ENCODE results near the gene LTN1.

Gene LTN1

DNA sequence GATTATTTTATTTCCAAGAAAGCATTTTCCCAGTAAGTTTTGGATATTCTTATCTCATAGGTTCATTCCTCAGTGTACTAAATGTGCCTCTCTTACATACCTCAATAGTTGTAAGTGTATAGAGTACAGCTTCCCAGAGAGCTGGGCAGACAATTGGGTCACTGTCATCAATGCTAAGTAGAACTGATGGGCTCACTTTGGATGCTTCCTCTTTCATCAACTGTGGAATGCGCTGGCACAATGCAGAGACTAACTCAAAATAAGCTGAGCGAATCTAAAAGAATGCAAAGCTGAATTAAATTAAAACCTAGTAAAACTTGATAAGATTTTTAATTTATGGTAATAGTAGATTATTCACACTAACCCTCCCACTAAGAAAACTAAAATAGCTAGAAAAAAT lies 21.5 kb downstream of the LTN1 start:
- peaks cover 87% of the 10 kb centered on the region for H3K36me3 Mint-ChIP-seq (ENCODE audit: low read depth)
- intact Hi-C loops (cut with micrococcal nuclease) = loop anchor here (5.0 kb wide), 1 partner anchor 71 kb away; no protein-coding TSS in a partner anchor
- H3K9me3 Mint-ChIP-seq = no peaks in the 10 kb centered on the region
- no peak overlapping the region for H3K27ac Mint-ChIP-seq
- H3K4me3 Mint-ChIP-seq = no peak overlapping the region
- no peaks in the 10 kb centered on the region for H3K27me3 Mint-ChIP-seq
- H3K4me1 Mint-ChIP-seq (ENCODE audit: low read depth) = no peaks in the 10 kb centered on the region

DNA sequence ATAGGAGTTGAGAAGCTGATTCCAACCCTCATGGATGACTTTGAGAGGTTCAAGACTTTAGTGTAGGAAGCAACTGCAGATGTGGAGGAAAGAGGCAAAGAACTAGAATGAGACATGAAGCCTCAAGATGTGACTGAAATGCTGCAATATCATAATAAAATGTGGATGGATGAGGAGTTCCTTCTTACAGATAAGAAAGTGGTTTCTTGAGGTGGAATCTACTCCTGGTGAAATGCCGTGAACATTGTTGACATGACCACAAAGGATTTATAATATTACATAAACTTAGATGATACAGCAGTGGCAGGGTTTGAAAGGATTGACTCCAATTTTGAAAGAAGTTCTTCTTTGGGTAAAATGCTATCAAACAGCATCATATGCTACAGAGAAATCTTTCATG lies 28.8 kb downstream of the LTN1 start:
- Mint-ChIP-seq H3K27me3 (no peaks in the 10 kb centered on the region), H3K4me3 (no peak overlapping the region), H3K27ac (no peak overlapping the region), H3K4me1 (ENCODE audit: low read depth) (no peaks in the 10 kb centered on the region), H3K9me3 (no peaks in the 10 kb centered on the region), H3K36me3 (ENCODE audit: low read depth) (peaks cover 67% of the 10 kb centered on the region)
- intact Hi-C loops (cut with micrococcal nuclease) = no loop called here

DNA sequence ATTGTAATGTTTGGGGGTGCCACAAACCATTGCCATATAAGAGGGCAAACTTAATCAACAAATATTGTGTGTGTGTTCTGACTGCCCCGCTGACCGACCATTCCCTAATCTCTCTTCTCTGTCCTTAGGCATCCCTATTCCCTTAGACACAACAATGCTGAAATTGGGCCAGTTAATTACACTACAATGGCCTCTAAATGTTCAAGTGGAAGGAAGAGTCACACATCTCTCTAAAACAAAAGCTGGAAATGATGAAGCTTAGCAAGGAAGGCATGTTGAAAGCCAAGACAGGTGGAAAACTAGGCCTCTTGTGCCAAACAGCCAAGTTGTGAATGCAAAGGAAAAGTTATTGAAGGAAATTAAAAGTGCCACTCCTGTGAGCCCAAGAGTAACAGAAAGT lies 30.2 kb downstream of the LTN1 start:
- Mint-ChIP-seq H3K9me3 (no peaks in the 10 kb centered on the region), H3K4me1 (ENCODE audit: low read depth) (no peaks in the 10 kb centered on the region), H3K4me3 (no peak overlapping the region), H3K27me3 (no peaks in the 10 kb centered on the region), H3K36me3 (ENCODE audit: low read depth) (peaks cover 67% of the 10 kb centered on the region), H3K27ac (no peak overlapping the region)
- intact Hi-C loops (cut with micrococcal nuclease) = no loop called here

DNA sequence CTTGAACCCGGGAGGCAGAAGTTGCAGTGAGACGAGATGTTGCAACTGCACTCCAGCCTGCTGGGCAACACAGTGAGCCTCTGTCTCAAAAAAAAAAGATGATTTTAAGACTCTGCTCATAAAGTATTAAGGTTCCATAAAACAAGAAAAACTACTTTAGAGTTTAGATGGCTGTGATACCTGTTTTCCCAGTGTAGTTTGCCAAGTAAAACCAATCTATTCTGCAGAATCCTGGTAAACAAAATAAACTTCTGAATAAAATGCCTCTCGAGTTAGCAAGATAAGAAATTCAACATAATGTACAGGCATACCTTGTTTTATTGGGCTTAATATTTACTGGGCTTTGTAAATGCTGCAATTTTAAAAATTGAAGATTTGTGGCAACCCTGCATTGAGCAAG lies 30.8 kb downstream of the LTN1 start:
- Mint-ChIP-seq H3K4me3 (no peak overlapping the region), H3K9me3 (no peaks in the 10 kb centered on the region), H3K4me1 (ENCODE audit: low read depth) (no peaks in the 10 kb centered on the region), H3K27me3 (no peaks in the 10 kb centered on the region), H3K27ac (no peak overlapping the region), H3K36me3 (ENCODE audit: low read depth) (peaks cover 67% of the 10 kb centered on the region)
- intact Hi-C loops (cut with micrococcal nuclease) = no loop called here

DNA sequence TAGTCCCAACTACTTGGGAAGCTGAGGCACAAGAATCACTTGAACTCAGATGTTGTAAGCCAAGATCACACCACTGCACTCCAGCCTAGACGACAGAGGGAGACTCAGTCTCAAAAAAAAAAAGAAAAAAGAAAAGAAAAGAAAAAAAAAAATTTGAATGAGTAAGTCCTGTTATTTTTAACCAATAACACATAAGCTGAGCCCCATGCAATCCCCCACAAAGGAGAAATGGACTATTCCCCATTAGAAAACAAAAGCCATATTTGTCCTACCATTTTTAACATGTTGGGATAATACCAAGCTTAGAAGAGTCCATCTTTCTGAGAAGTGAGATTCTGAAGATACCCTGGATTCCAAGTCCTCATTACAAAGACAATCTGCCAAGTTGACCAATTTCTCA lies 32.4 kb downstream of the LTN1 start:
- Mint-ChIP-seq H3K27ac (no peak overlapping the region), H3K9me3 (no peaks in the 10 kb centered on the region), H3K27me3 (no peaks in the 10 kb centered on the region), H3K36me3 (ENCODE audit: low read depth) (peaks cover 70% of the 10 kb centered on the region), H3K4me3 (no peak overlapping the region), H3K4me1 (ENCODE audit: low read depth) (no peaks in the 10 kb centered on the region)
- intact Hi-C loops (cut with micrococcal nuclease) = no loop called here

GRCh38 chr21:28959367-28960099 lies 33.1 kb downstream of the LTN1 start:
- Mint-ChIP-seq H3K4me3 (no peak overlapping the region), H3K27ac (no peak overlapping the region), H3K27me3 (no peaks in the 10 kb centered on the region), H3K4me1 (ENCODE audit: low read depth) (no peaks in the 10 kb centered on the region), H3K9me3 (no peaks in the 10 kb centered on the region), H3K36me3 (ENCODE audit: low read depth) (peaks cover 76% of the 10 kb centered on the region)
- intact Hi-C loops (cut with micrococcal nuclease) = no loop called here

DNA sequence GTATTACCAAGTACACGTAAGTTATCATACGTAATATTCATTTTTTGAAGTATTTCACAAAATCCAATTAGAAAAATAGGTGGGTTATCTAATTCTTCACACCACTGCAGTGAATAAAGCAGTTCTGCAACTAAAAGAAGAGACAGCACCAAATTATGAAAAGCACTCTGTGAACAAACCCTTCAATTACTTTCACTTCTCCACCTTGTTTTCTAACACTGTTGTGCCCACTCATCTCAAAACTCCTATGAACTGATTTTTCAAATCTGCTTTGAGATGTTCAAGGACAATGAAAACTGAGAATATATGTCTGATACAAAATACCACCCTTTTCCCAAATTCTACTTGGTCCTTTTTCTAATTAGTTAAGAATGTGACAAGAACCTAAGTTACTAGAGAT lies 39.4 kb downstream of the LTN1 start:
- H3K4me1 Mint-ChIP-seq (ENCODE audit: low read depth) = peaks cover 5% of the 10 kb centered on the region
- H3K36me3 Mint-ChIP-seq (ENCODE audit: low read depth) = peaks cover 85% of the 10 kb centered on the region

DNA sequence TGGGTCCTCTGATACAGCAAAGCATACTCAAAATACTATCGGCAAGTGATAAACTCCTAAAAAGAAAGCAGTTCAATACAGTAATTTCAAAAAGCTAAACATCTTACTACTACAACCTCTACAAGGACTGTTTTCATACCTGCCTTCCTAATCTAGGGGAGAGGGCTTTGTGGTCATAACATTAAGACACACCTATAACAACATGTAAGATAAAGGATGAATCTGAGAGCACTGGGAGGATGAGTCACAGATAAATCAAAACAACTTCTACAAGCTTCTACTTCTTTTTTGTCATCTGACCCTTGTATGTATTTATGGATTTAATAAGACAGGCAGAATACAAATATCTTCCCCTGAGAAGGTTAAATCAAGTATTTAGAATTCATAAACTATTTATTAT lies 40.0 kb downstream of the LTN1 start:
- H3K27me3 Mint-ChIP-seq = no peaks in the 10 kb centered on the region
- peaks cover 5% of the 10 kb centered on the region for H3K4me1 Mint-ChIP-seq (ENCODE audit: low read depth)
- peaks cover 83% of the 10 kb centered on the region for H3K36me3 Mint-ChIP-seq (ENCODE audit: low read depth)
- H3K27ac Mint-ChIP-seq = no peak overlapping the region
- intact Hi-C loops (cut with micrococcal nuclease) = no loop called here
- no peak overlapping the region for H3K4me3 Mint-ChIP-seq
- no peaks in the 10 kb centered on the region for H3K9me3 Mint-ChIP-seq

More for the DNA sequence above, 39.4 kb downstream of the LTN1 start:
- Mint-ChIP-seq H3K27ac (no peak overlapping the region), H3K27me3 (no peaks in the 10 kb centered on the region), H3K9me3 (no peaks in the 10 kb centered on the region), H3K4me3 (no peak overlapping the region)
- intact Hi-C loops (cut with micrococcal nuclease) = no loop called here

DNA sequence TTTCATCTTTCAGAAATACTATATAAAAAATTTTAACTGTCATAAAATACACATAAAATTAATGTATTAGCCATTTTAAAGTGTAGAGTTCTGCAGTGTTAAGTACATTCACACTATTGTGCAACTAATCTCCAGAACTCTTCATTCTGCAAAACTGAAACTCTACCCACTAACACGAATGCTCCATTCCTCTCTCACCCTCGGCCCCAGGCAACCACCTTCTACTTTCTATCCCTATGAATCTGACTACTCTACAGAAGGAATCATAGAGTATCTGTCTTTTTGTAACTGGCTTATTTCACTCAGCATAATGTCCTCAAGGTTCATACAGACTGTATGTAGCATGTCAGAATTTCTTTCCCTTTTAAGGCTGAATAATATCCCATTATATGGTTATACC lies 43.4 kb downstream of the LTN1 start:
- H3K27ac Mint-ChIP-seq = no peak overlapping the region
- H3K4me3 Mint-ChIP-seq = no peak overlapping the region
- intact Hi-C loops (cut with micrococcal nuclease) = no loop called here
- H3K9me3 Mint-ChIP-seq = no peaks in the 10 kb centered on the region
- no peaks in the 10 kb centered on the region for H3K27me3 Mint-ChIP-seq
- peaks cover 5% of the 10 kb centered on the region for H3K4me1 Mint-ChIP-seq (ENCODE audit: low read depth)
- H3K36me3 Mint-ChIP-seq (ENCODE audit: low read depth) = peaks cover 79% of the 10 kb centered on the region

- H3K4me1 Mint-ChIP-seq (ENCODE audit: low read depth) = peaks cover 13% of the 10 kb centered on the region
- no peak overlapping the region for H3K4me3 Mint-ChIP-seq
- peaks cover 76% of the 10 kb centered on the region for H3K36me3 Mint-ChIP-seq (ENCODE audit: low read depth)
- no peak overlapping the region for H3K27ac Mint-ChIP-seq
- no peaks in the 10 kb centered on the region for H3K9me3 Mint-ChIP-seq
- no peaks in the 10 kb centered on the region for H3K27me3 Mint-ChIP-seq
- intact Hi-C loops (cut with micrococcal nuclease) = no loop called here
Observed at GRCh38 chr21:28944296-28944695, 48.4 kb downstream of the LTN1 start.

GRCh38 chr21:28943631-28944030 lies 49.0 kb downstream of the LTN1 start:
- no peaks in the 10 kb centered on the region for H3K27me3 Mint-ChIP-seq
- peaks cover 13% of the 10 kb centered on the region for H3K4me1 Mint-ChIP-seq (ENCODE audit: low read depth)
- H3K9me3 Mint-ChIP-seq = no peaks in the 10 kb centered on the region
- H3K27ac Mint-ChIP-seq = no peak overlapping the region
- H3K36me3 Mint-ChIP-seq (ENCODE audit: low read depth) = peaks cover 73% of the 10 kb centered on the region
- H3K4me3 Mint-ChIP-seq = no peak overlapping the region
- intact Hi-C loops (cut with micrococcal nuclease) = no loop called here

DNA sequence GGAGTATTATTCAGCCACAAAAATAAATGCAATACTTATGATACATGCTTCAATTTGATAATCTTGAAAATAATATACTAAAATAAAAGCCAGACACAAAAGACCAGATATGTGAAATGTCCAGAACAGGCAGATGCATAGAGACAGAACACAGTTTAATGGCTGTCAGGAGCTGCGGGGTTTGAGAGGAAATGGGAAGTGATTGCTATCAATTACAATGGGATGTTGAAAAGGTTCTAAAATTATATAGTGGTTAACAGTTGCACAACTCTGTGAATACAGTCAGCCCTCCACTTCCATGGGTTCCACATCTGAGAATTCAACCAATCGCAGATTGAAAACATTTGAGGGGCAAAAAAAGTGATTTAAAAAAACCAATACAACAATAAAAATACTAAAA lies 54.0 kb downstream of the LTN1 start:
- peaks cover 77% of the 10 kb centered on the region for H3K36me3 Mint-ChIP-seq (ENCODE audit: low read depth)
- no peaks in the 10 kb centered on the region for H3K27me3 Mint-ChIP-seq
- peaks cover 13% of the 10 kb centered on the region for H3K4me1 Mint-ChIP-seq (ENCODE audit: low read depth)
- no peak overlapping the region for H3K27ac Mint-ChIP-seq
- no peak overlapping the region for H3K4me3 Mint-ChIP-seq
- H3K9me3 Mint-ChIP-seq = no peaks in the 10 kb centered on the region
- intact Hi-C loops (cut with micrococcal nuclease) = loop anchor here (5.0 kb wide), 2 partner anchors 191 to 416 kb away; no protein-coding TSS in a partner anchor

- no peak overlapping the region for H3K27ac Mint-ChIP-seq
- H3K36me3 Mint-ChIP-seq (ENCODE audit: low read depth) = peaks cover 85% of the 10 kb centered on the region
Observed at GRCh38 chr21:28937737-28938136, 54.9 kb downstream of the LTN1 start.

DNA sequence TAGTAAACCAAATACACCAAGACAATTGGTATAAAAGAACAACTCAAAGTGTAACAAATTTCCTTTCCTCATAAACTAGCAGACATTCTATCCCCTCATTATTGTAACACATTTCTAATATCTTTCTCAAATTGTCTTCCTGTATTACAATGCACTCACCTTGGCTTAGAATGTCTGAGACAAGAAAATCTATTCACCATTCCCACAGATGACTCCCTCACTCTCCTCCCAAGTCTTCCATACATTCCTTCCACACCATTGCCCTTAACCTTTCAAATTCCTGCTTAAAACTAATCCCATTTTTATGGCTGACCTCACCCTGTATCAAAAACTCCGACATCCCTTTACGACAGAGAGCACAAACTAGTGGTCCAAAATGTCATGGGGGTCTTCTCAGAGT lies 56.0 kb downstream of the LTN1 start:
- Mint-ChIP-seq H3K27me3 (no peaks in the 10 kb centered on the region), H3K4me3 (no peak overlapping the region), H3K27ac (no peak overlapping the region), H3K36me3 (ENCODE audit: low read depth) (peaks cover 85% of the 10 kb centered on the region), H3K9me3 (no peaks in the 10 kb centered on the region), H3K4me1 (ENCODE audit: low read depth) (peaks cover 5% of the 10 kb centered on the region)
- intact Hi-C loops (cut with micrococcal nuclease) = loop anchor here (5.0 kb wide), 2 partner anchors 189 to 414 kb away; no protein-coding TSS in a partner anchor

More at GRCh38 chr21:28937737-28938136, 54.9 kb downstream of the LTN1 start:
- H3K4me1 Mint-ChIP-seq (ENCODE audit: low read depth) = peaks cover 13% of the 10 kb centered on the region
- H3K27me3 Mint-ChIP-seq = no peaks in the 10 kb centered on the region
- no peak overlapping the region for H3K4me3 Mint-ChIP-seq
- intact Hi-C loops (cut with micrococcal nuclease) = loop anchor here (5.0 kb wide), 2 partner anchors 190 to 415 kb away; no protein-coding TSS in a partner anchor
- no peaks in the 10 kb centered on the region for H3K9me3 Mint-ChIP-seq

DNA sequence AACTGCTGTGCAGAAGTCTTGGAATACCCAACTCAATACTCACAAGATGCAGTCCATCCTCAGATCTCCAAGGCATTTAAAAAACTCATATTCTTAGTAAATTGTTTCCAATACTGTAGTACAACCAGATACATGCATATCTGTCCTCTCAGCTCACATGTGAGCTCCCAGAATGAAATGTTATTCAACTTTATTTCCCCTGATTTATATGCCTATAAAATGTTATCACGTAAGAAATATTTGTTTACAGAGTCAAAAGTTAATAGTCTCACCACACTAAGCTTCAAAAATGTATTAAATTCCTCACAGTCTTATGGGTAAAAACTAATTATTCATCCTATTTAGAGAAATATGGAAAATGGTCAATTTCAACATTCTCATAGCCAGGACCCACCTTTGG lies 56.6 kb downstream of the LTN1 start:
- H3K9me3 Mint-ChIP-seq = no peaks in the 10 kb centered on the region
- no peaks in the 10 kb centered on the region for H3K27me3 Mint-ChIP-seq
- H3K36me3 Mint-ChIP-seq (ENCODE audit: low read depth) = peaks cover 85% of the 10 kb centered on the region
- H3K27ac Mint-ChIP-seq = no peak overlapping the region
- H3K4me3 Mint-ChIP-seq = no peak overlapping the region
- intact Hi-C loops (cut with micrococcal nuclease) = loop anchor here (5.0 kb wide), 2 partner anchors 189 to 414 kb away; no protein-coding TSS in a partner anchor
- peaks cover 5% of the 10 kb centered on the region for H3K4me1 Mint-ChIP-seq (ENCODE audit: low read depth)

All from dendritic cell treated with granulocyte-macrophage colony-stimulating factor and Interleukin-4, amounts not matched to agents 40 ng/mL and 50 ng/mL, for 4 days (primary cell).